ENCODE results near the gene CCDC63.

CCDC63 gene

DNA sequence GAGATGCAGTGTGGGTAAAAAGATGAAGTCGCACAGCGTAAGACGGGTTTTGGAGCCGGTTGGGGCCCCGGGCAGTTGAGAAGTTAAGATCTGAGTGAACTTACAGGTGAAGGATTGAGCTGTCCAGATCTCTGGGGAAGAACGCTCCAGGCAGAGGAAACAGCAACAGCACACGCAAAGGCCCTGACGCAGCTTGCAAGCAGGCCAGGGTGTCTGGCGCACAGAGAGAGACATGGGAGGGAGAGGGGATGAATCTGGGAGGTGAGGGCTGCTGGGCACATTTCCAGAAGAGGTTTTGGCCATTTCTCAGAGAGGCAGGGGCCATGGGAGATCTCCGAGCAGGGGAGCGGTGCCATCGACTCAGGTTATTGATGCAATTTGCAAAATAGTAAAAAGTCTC is 42.6 kb downstream of the CCDC63 start:
- DNase-seq (ENCODE audit: low spot score in 2 of 2) (no peak), ATAC-seq (no peak)
- Mint-ChIP-seq H3K36me3 (no peaks in the 10 kb centered on the region), H3K4me3 (no peak overlapping the region), H3K27ac (no peak overlapping the region), H3K9me3 (no peaks in the 10 kb centered on the region), H3K4me1 (peaks cover 10% of the 10 kb centered on the region)

DNA sequence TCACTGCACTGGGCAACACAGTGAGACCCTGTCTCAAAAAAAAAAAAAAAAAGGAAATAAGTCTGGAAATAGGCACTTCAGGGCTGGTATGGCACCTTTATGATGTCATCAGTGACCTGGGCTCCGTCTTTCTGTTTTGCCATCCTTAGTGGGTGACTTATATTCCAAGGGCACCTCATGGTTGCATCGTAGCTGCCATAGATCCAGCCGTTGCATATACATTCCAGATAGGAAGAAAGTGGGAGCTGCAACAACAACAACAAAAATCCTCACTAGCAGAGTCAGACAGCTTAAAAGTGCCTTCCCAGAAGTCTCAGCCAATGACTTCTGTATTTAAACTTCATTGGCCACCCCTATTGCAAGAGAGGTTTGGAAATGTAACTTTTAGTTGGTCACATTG is 47.2 kb downstream of the CCDC63 start:
- Mint-ChIP-seq H3K9me3 (no peaks in the 10 kb centered on the region), H3K27ac (no peak overlapping the region), H3K36me3 (no peaks in the 10 kb centered on the region), H3K4me1 (peaks cover 8% of the 10 kb centered on the region), H3K4me3 (no peak overlapping the region)
- DNase-seq (ENCODE audit: low spot score in 2 of 2) (no peak), ATAC-seq (no peak)

DNA sequence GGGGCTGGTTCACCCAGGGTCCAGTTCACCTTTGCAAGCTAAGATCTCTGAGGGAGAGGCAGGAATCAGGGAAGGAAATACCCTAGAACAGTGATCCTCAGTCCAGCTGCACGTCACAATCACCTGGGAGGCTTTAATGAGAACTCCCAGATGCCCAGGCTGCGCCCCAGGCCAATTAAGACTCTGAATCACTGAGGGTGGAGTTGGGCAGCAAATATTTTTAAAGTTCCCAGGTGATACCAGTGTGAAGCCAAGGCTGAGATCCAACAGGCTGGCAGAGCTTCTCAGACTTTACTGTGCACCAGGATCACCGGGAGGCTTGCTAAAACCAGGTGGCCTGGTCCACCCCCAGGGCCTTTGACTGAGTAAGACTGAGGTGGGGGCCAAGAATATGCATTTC is 49.8 kb downstream of the CCDC63 start:
- Mint-ChIP-seq H3K27ac (no peak overlapping the region), H3K4me3 (no peak overlapping the region), H3K4me1 (peaks cover 8% of the 10 kb centered on the region), H3K9me3 (no peaks in the 10 kb centered on the region), H3K36me3 (no peaks in the 10 kb centered on the region)
- ATAC-seq (no peak), DNase-seq (ENCODE audit: low spot score in 2 of 2) (no peak)

DNA sequence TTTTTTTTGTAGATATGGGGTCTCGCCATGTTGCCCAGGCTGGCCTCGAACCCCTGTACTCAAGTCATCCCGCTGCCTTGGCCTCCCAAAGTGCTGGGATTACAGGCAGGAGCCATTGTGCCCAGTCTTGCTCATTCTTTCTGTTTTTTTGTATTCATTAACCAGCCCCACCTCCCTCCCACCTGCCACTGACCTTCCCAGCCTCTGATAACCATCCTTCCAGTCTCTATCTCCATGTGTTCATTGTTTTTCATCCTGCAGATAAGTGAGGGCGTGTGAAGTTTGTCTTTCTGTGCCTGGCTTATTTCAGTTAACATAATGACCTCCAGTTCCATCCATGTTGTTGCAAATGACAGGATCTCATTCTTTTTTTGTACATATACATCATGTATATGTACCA is 54.6 kb downstream of the CCDC63 start:
- Mint-ChIP-seq H3K9me3 (no peaks in the 10 kb centered on the region), H3K4me1 (no peaks in the 10 kb centered on the region), H3K27ac (no peak overlapping the region), H3K4me3 (no peak overlapping the region), H3K36me3 (no peaks in the 10 kb centered on the region)
- DNase-seq (ENCODE audit: low spot score in 2 of 2) (no peak), ATAC-seq (no peak)

DNA sequence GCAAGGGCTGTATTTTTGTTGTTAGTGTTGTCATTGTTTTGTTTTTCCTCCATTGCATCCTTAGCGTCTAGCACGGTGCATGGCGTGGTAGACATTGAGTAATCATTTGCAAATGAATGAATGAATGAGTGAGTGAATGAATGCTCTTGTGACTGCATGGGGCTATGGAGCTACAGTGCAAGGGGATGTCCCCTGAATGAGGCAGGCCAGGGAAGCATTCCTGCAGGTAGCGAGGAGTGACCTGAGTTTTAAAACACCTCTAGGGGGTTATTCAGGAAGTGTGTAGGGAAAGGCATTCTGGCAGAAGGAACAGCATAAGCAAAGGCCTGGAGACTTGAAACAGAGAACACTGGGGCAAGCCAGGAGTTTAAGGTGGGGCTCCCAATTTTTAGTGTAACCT is 56.7 kb downstream of the CCDC63 start:
- H3K27ac Mint-ChIP-seq: no peak overlapping the region
- ATAC-seq (no peak), DNase-seq (ENCODE audit: low spot score in 2 of 2) (no peak)
- no peak overlapping the region for H3K4me3 Mint-ChIP-seq
- no peaks in the 10 kb centered on the region for H3K9me3 Mint-ChIP-seq
- H3K4me1 Mint-ChIP-seq: no peaks in the 10 kb centered on the region
- no peaks in the 10 kb centered on the region for H3K36me3 Mint-ChIP-seq

DNA sequence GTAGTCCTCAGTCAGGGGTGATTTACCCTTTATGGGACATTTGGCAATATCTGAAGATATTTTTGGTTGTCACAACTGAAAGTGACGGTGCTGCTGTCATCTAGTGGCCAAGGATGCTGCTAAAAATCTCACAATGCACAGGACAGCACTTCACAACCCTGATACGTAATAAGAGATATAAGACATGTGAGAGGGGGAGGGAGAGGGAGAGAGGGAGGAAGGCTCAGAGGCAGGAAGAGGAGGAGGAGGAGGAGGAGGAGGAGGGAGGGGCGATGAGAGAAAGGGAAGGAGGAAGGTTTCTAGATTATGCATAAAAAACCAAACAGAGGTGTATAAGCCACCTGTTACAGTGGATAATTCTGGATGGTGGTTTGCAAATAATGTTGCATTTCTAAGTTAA is 59.3 kb downstream of the CCDC63 start:
- DNase-seq (ENCODE audit: low spot score in 2 of 2) (no peak), ATAC-seq (peak; percentile 20)
- no peak overlapping the region for H3K4me3 Mint-ChIP-seq
- no peaks in the 10 kb centered on the region for H3K4me1 Mint-ChIP-seq
- no peaks in the 10 kb centered on the region for H3K36me3 Mint-ChIP-seq
- H3K27ac Mint-ChIP-seq: no peak overlapping the region
- no peaks in the 10 kb centered on the region for H3K9me3 Mint-ChIP-seq

DNA sequence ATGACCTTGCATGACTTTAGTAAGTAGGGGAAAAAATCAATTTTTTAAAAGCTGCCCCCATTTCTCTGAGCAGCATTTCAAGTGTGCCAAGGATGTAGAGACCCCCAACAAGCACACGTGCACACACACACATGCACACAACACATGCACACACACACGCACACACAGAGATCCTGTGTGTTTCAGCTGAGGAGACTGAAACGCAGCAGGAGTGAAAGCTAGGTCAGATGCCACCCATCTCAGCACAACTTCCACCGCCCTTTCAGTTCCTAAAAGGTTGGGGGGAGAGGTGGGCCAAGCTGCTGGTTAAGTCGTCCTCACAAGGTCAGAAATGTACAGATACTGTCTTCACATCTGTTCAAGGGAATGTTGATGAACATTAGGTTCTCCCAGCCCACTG is 59.7 kb downstream of the CCDC63 start:
- H3K9me3 Mint-ChIP-seq: no peaks in the 10 kb centered on the region
- DNase-seq (ENCODE audit: low spot score in 2 of 2) (no peak), ATAC-seq (no peak)
- H3K27ac Mint-ChIP-seq: no peak overlapping the region
- H3K4me1 Mint-ChIP-seq: no peaks in the 10 kb centered on the region
- no peak overlapping the region for H3K4me3 Mint-ChIP-seq
- H3K36me3 Mint-ChIP-seq: no peaks in the 10 kb centered on the region

DNA sequence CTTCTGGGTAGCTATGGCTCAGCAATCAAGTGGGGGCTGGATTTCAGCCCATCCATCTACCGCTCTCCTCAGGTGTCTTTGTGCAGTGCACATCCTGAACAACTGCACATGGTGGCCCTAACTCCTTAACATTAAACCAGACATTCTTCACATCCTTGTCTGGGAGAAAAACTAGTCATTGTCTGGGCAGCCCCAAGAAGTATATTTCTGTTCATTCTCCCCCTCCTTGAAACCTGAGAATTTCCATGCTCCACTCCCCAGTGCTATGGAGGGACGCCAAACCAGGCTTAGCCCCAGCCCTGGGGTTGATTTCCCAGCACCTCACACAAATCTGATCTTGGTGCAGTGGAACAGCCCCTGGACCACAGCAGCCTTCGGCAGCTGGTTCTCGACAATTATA is 60.2 kb downstream of the CCDC63 start:
- Mint-ChIP-seq H3K27ac (no peak overlapping the region), H3K4me3 (no peak overlapping the region), H3K9me3 (no peaks in the 10 kb centered on the region), H3K4me1 (no peaks in the 10 kb centered on the region), H3K36me3 (no peaks in the 10 kb centered on the region)
- no peak for DNase-seq (ENCODE audit: low spot score in 2 of 2)
- ATAC-seq: no peak

DNA sequence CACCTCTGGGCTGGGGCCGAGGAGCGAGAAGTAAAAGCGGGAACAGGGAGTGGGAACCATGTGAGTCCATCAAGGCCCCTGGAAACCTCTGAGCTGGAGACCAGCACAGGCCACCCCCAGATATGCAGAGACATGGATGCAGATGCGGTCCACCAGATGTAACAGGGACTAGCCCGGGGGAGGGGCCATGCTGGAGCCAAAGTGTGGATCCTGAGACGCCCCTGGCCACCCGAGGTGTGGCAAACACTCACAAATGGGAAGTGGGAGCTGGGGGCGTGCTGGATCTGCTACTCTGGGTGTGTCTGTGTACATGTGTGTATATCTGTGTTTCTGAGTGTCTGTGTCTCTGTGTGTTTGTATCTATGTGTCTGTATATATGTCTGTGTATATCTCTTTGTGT is 60.8 kb downstream of the CCDC63 start:
- H3K4me1 Mint-ChIP-seq: no peaks in the 10 kb centered on the region
- no peak overlapping the region for H3K4me3 Mint-ChIP-seq
- ATAC-seq (no peak), DNase-seq (ENCODE audit: low spot score in 2 of 2) (no peak)
- no peak overlapping the region for H3K27ac Mint-ChIP-seq
- no peaks in the 10 kb centered on the region for H3K9me3 Mint-ChIP-seq
- no peaks in the 10 kb centered on the region for H3K36me3 Mint-ChIP-seq

DNA sequence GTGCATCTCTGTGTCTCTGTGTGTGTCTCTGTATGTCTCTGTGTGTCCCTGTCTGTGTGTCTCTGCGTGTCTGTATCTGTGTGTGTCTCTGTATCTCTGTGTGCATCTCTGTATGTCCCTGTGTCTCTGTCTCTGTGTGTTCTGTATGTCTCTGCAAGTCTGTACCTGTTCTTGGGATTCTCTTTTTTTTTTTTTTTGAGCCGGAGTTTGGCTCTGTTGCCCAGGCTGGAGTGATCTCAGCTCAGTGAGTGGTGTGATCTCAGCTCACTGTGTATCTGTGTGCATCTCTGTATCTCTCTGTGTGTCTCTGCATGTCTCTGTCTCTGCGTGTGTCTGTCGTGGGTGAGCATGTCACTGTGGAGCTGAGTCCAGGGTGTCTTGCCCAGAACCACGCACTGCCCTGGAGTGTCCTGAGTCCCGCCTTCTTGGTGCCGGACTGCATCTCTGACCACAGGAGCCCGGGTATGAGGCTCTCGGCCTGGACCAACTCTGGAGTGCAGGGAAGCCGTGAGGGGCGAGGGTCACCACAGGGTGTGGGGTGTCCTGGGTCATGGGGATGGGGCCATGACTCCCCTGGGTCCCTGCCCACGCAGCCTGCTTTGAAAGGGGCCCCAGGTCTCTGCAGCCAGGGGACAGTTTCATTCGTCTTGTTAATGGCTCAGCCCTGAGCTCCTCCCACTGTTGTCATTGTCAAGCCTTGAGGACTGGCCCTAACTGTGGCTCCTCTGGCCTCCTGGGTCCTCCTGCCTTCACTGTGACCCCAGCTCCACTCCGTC is 61.8 kb downstream of the CCDC63 start:
- Mint-ChIP-seq H3K9me3 (no peaks in the 10 kb centered on the region), H3K4me3 (no peak overlapping the region), H3K4me1 (no peaks in the 10 kb centered on the region), H3K27ac (no peak overlapping the region), H3K36me3 (no peaks in the 10 kb centered on the region)
- no peak for DNase-seq (ENCODE audit: low spot score in 2 of 2)
- ATAC-seq: peak; percentile 4

DNA sequence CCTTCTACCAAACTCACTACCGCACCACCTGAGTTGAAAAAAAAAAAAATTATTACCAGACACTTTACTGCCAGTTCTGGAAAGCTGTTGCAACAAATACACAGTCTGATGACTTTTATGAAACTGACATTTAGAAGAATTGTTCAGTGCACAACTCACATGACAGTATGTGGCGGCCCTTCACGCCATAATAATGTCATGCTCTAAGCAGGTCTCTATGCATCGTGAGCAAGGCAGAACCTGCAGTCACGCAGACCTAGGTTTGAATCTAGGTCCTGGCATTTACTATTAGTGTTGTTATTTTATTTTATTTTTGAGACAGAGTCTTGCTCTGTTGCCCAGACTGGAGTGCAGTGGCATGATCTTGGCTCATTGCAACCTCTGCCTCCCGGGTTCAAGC is 65.5 kb downstream of the CCDC63 start:
- H3K36me3 Mint-ChIP-seq: no peaks in the 10 kb centered on the region
- DNase-seq (ENCODE audit: low spot score in 2 of 2) (no peak), ATAC-seq (no peak)
- no peaks in the 10 kb centered on the region for H3K4me1 Mint-ChIP-seq
- H3K4me3 Mint-ChIP-seq: no peak overlapping the region
- no peaks in the 10 kb centered on the region for H3K9me3 Mint-ChIP-seq
- H3K27ac Mint-ChIP-seq: no peak overlapping the region

DNA sequence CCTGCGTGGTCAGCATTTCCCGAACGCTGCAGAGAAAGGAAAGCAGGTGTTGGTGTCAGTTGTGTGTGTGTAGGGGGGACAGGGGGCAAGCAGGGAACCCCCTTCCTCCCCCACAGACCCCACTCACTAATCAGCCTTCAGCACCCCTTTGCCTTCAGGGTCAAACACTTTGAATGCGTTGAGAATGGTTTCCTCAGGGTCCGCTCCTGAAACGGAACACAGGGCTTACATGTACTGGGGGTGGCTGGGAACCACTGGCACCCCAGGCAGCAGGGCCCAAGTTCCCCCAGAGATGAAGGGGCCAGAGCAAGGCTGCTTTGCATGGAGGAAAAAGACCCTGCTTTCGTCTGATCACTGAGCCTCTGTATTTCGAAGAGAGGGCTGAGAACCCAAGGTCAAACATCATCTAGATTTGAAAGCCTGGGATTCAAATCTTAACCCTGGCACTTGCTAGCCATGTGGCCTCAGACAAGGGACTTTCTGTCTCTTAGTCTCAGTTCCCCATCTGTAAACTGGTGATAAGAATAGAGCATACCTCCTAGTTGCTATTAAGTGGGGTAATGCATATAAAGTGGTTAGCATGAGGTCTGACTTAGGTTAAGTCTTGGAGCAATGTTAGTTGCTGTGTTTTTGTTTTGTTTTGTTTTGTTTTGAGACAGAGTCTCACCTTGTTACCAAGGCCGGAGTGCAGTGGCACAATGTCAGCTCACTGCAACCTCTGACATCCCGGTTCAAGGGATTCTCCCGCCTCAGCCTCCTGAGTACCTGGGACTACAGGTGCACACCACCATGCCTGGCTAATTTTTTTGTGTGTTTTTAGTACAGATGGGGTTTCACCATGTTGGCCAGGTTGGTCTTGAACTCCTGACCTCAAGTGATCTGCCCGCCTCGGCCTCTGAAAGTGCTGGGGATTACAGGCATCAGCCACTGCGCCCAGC is 66.6 kb downstream of the CCDC63 start:
- ATAC-seq (peak; percentile 50), DNase-seq (ENCODE audit: low spot score in 2 of 2) (no peak)
- Mint-ChIP-seq H3K27ac (no peak overlapping the region), H3K4me1 (no peaks in the 10 kb centered on the region), H3K36me3 (no peaks in the 10 kb centered on the region), H3K4me3 (no peak overlapping the region), H3K9me3 (no peaks in the 10 kb centered on the region)

DNA sequence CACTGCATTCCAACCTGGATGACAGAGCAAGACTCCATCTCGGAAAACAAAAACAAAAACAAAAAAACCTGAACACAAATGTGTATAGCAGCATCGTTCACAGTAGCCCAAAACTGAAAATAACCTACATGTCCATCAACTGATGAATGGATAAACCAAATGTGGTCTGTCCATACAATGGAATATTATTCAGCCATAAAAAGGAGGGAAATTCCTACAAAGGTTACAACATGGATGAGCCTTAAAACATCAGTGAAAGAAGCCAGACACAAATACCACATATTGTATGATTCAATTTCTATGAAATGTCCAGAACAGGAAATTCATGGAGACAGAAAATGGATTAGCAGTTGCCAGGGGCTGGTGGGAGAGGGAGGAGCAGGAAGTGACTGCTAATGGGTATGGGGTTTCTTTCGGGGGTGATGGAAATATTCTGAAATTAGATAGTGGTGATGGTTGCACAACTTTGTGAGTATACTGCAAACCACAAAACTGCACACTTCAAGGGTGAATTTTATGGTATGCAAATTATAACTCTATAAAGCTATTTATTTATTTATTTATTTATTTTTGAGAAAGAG is 69.6 kb downstream of the CCDC63 start:
- no peak overlapping the region for H3K27ac Mint-ChIP-seq
- H3K36me3 Mint-ChIP-seq: no peaks in the 10 kb centered on the region
- DNase-seq (ENCODE audit: low spot score in 2 of 2) (no peak), ATAC-seq (no peak)
- no peaks in the 10 kb centered on the region for H3K9me3 Mint-ChIP-seq
- no peak overlapping the region for H3K4me3 Mint-ChIP-seq
- no peaks in the 10 kb centered on the region for H3K4me1 Mint-ChIP-seq

DNA sequence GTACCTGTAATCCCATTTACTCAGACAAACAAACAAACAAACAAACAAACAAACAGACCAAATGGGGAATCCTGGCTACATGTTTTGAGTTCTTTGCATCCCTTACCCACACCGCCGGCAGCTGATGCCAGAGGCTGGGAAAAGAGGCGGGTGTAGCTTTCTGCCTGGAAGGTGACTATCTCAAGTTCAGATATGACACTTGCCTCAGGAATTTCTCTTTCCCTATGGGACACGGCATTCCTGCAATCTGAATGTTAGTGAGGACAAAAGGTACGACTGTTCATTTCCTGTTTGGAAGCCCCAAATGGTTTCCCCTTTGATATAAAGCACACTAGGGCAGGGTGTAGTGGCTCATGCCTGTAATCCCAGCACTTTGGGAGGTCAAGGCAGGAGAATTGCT is 70.7 kb downstream of the CCDC63 start:
- no peaks in the 10 kb centered on the region for H3K36me3 Mint-ChIP-seq
- no peak for DNase-seq (ENCODE audit: low spot score in 2 of 2)

DNA sequence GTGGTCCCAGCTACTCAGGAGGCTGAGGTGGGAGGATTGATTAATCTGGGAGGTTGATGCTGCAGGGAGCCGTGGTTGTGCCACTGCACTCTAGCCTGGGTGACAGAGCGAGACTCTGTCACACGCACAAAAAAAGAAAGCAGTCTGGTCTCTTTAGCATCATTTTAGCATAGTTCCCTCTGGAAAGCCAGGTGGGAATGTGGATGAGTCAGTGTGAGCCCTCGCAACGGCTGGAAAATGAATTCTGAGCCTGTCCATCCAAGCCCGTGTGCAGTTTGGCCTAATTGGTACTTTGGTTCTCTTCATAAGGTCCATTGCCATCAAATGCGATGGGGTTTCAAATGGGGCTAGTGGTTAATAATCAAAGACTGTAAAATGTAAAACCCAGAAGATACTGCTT is 71.2 kb downstream of the CCDC63 start:
- no peak for DNase-seq (ENCODE audit: low spot score in 2 of 2)
- no peak overlapping the region for H3K27ac Mint-ChIP-seq
- no peak for ATAC-seq
- H3K36me3 Mint-ChIP-seq: no peaks in the 10 kb centered on the region
- no peaks in the 10 kb centered on the region for H3K9me3 Mint-ChIP-seq
- H3K4me1 Mint-ChIP-seq: no peaks in the 10 kb centered on the region
- no peak overlapping the region for H3K4me3 Mint-ChIP-seq

More for the DNA sequence above, 70.7 kb downstream of the CCDC63 start:
- no peaks in the 10 kb centered on the region for H3K9me3 Mint-ChIP-seq
- H3K4me1 Mint-ChIP-seq: no peaks in the 10 kb centered on the region
- no peak for ATAC-seq
- H3K4me3 Mint-ChIP-seq: no peak overlapping the region
- H3K27ac Mint-ChIP-seq: no peak overlapping the region

DNA sequence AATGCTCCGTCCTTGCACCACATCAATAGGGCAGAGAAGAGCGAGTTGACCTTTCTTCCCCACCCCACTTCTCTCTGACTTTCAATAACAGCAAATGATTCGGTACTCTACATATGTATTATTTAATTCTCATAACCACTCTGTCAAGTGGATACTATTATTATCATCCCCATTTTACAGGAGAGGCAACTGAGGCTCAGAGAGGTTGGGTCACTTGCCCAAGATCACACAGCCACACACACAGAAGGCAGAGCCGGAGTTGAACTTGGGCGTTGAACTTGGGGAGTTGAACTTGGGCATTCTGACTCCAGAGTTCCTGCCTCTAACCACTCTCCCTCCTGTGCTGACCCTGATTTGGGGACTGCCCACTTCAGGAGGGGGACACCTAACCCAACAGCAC is 72.9 kb downstream of the CCDC63 start:
- H3K4me3 Mint-ChIP-seq: no peak overlapping the region
- no peak for ATAC-seq
- no peak for DNase-seq (ENCODE audit: low spot score in 2 of 2)
- H3K9me3 Mint-ChIP-seq: no peaks in the 10 kb centered on the region
- no peaks in the 10 kb centered on the region for H3K36me3 Mint-ChIP-seq
- no peak overlapping the region for H3K27ac Mint-ChIP-seq
- no peaks in the 10 kb centered on the region for H3K4me1 Mint-ChIP-seq

Measured in stimulated activated effector memory CD8-positive, alpha-beta T cell treated with anti-CD3 and anti-CD28 coated beads, Interleukin-12 subunit alpha, Interleukin-12 subunit beta, amount 100 ng/mL, for 72 hours (primary cell).